WTC11 (cell line): ENCODE data around the gene WNT11.

Source experiments
- CTCF ChIP-seq: fragments of 200-600 bp; IDR thresholded peaks from 2 replicates; pipeline ENCODE4 v1.8.0; 2022; ENCODE audit warnings: antibody characterized with exemption
- PRDM15 ChIP-seq: sonication (generic); formaldehyde crosslinking; IDR thresholded peaks from 2 replicates; pipeline ENCODE4 v1.8.0; 2022; ENCODE audit warnings: missing genetic modification reagents

- TF ChIP-seq CTCF: no peak
- no peak for TF ChIP-seq PRDM15 (CRISPR knock-in tag)
Measured at GRCh38 chr11:76193219-76193618, 13.1 kb downstream of the WNT11 start.
